Measurements from ENCODE around the gene CTXND1. TPM values are rescaled to one million over a fixed set of nuclear protein-coding genes. Genes with fewer than 3 reads are reported as not detected.

The CTXND1 gene
- total and polyA plus RNA-seq, 7 donors = 0.01 to 0.07 (median 0.04) TPM; not detected in 3

GRCh38 chr15:80283531-80283930 lies 31.5 kb upstream of the CTXND1 start:
- TF ChIP-seq CTCF (IDR thresholded peaks at IDR 0.05) = no peak

GRCh38 chr15:80277147-80277546 lies 25.1 kb upstream of the CTXND1 start:
- DNase-seq = no peak
- H3K27ac ChIP-seq = no peak overlapping the region
- no peaks in the 10 kb centered on the region for H3K27me3 ChIP-seq (ENCODE audit: insufficient read depth in 3 of 3, low read length in 2 of 3)
- H3K36me3 ChIP-seq (ENCODE audit: insufficient read depth in 1 of 2, low read depth in 1 of 2) = no peaks in the 10 kb centered on the region
- no peak for TF ChIP-seq CTCF (IDR thresholded peaks at IDR 0.05)
- H3K4me3 ChIP-seq = no peak overlapping the region
- no peaks in the 10 kb centered on the region for H3K4me1 ChIP-seq
- no peaks in the 10 kb centered on the region for H3K9me3 ChIP-seq
- intact Hi-C loops (cut with DNase I) = no loop called here
- WGBS, 3 donors = 80 to 94% (median 80%) methylated on average over 6 of the region's 6 CpGs
- no peak for ATAC-seq

More at GRCh38 chr15:80283531-80283930, 31.5 kb upstream of the CTXND1 start:
- Histone ChIP-seq H3K4me1 (no peaks in the 10 kb centered on the region), H3K4me3 (no peak overlapping the region), H3K36me3 (ENCODE audit: insufficient read depth in 1 of 2, low read depth in 1 of 2) (no peaks in the 10 kb centered on the region), H3K27me3 (ENCODE audit: insufficient read depth in 3 of 3, low read length in 2 of 3) (no peaks in the 10 kb centered on the region), H3K9me3 (no peaks in the 10 kb centered on the region), H3K27ac (no peak overlapping the region)
- WGBS, 3 donors = 69 to 76% (median 71%) methylated on average over 3 of the region's 3 CpGs
- DNase-seq (no peak), ATAC-seq (no peak)
- intact Hi-C loops (cut with DNase I) = loop anchor here in 1 of 2 donors (10.0 kb wide), 1 partner anchor 81 kb away; no protein-coding TSS in a partner anchor

- Histone ChIP-seq H3K9me3 (no peaks in the 10 kb centered on the region), H3K4me1 (no peaks in the 10 kb centered on the region), H3K36me3 (ENCODE audit: insufficient read depth in 1 of 2, low read depth in 1 of 2) (no peaks in the 10 kb centered on the region), H3K27ac (no peak overlapping the region), H3K27me3 (ENCODE audit: insufficient read depth in 3 of 3, low read length in 2 of 3) (no peaks in the 10 kb centered on the region), H3K4me3 (no peak overlapping the region)
- TF ChIP-seq CTCF (IDR thresholded peaks at IDR 0.05) = no peak
- no peak for DNase-seq
- intact Hi-C loops (cut with DNase I) = no loop called here
- ATAC-seq = no peak
- WGBS, 3 donors = 60 to 66% (median 64%) methylated on average over 3 of the region's 3 CpGs
Measured at GRCh38 chr15:80275961-80276360, 23.9 kb upstream of the CTXND1 start.

GRCh38 chr15:80274996-80275395 lies 23.0 kb upstream of the CTXND1 start:
- WGBS, 3 donors = 72 to 93% (median 88%) methylated on average over 1 of the region's 1 CpG
- Histone ChIP-seq H3K27me3 (ENCODE audit: insufficient read depth in 3 of 3, low read length in 2 of 3) (peaks cover 0 to 1% (median 0%) of the 10 kb centered on the region in 3 donors), H3K27ac (no peak overlapping the region), H3K9me3 (no peaks in the 10 kb centered on the region), H3K4me3 (no peak overlapping the region), H3K36me3 (ENCODE audit: insufficient read depth in 1 of 2, low read depth in 1 of 2) (no peaks in the 10 kb centered on the region), H3K4me1 (no peaks in the 10 kb centered on the region)
- no peak for ATAC-seq
- no peak for DNase-seq
- TF ChIP-seq CTCF (IDR thresholded peaks at IDR 0.05) = no peak
- intact Hi-C loops (cut with DNase I) = no loop called here

- intact Hi-C loops (cut with DNase I) = no loop called here
- DNase-seq (no peak), ATAC-seq (no peak)
- Histone ChIP-seq H3K9me3 (no peaks in the 10 kb centered on the region), H3K27ac (no peak overlapping the region), H3K36me3 (ENCODE audit: insufficient read depth in 1 of 2, low read depth in 1 of 2) (no peaks in the 10 kb centered on the region), H3K4me1 (no peaks in the 10 kb centered on the region), H3K27me3 (ENCODE audit: insufficient read depth in 3 of 3, low read length in 2 of 3) (peaks cover 0 to 2% (median 0%) of the 10 kb centered on the region in 3 donors), H3K4me3 (no peak overlapping the region)
- 76 to 87% (median 81%) methylated on average over 3 of the region's 3 CpGs for WGBS, 3 donors
- no peak for TF ChIP-seq CTCF (IDR thresholded peaks at IDR 0.05)
Measured at GRCh38 chr15:80274554-80274953, 22.5 kb upstream of the CTXND1 start.

All from psoas muscle (tissue), 8 donors.